RWPE1 (cell line): ENCODE data around the gene NAP1L1.

Experiments
- CTCF ChIA-PET: fragments of 350-600 bp; sonication (Branson Sonifier 250); formaldehyde crosslinking; extraction: SDS; loops from one replicate; lab custom pipeline; 2021; lab: Yijun Ruan, JAX
- POLR2A ChIA-PET: fragments of 400-600 bp; formaldehyde crosslinking; extraction: SDS; loops from one replicate; lab custom pipeline; 2020; ENCODE audit warnings: antibody characterized with exemption; ENCODE audit not compliant: low non-redundant PET; lab: Yijun Ruan, JAX
- DNase-seq: peaks from one replicate; pipeline ENCODE4 v3.0.0; 2012; ENCODE audit warnings: low spot score
- H3K27ac ChIP-seq: fragments of 450-650 bp; 2 replicates; pipeline ENCODE4 v1.5.1; 2017
- TF ChIP-seq, protein P1 (sequence below): fragments of 450-650 bp; conservative IDR thresholded peaks from 2 replicates; pipeline ENCODE4 v1.5.1; 2017; ENCODE audit warnings: low read depth, mild to moderate bottlenecking

NAP1L1 gene

GRCh38 chr12:76049575-76050251 is 34.8 kb downstream of the NAP1L1 start:
- CTCF ChIA-PET: interaction anchor here (0.6 kb wide), 1 partner anchor 174 kb away, joined by 6 read pairs; no protein-coding TSS in a partner anchor
- H3K27ac ChIP-seq: no peak overlapping the region
- POLR2A ChIA-PET: no interaction called here
- TF ChIP-seq, protein P1, sequence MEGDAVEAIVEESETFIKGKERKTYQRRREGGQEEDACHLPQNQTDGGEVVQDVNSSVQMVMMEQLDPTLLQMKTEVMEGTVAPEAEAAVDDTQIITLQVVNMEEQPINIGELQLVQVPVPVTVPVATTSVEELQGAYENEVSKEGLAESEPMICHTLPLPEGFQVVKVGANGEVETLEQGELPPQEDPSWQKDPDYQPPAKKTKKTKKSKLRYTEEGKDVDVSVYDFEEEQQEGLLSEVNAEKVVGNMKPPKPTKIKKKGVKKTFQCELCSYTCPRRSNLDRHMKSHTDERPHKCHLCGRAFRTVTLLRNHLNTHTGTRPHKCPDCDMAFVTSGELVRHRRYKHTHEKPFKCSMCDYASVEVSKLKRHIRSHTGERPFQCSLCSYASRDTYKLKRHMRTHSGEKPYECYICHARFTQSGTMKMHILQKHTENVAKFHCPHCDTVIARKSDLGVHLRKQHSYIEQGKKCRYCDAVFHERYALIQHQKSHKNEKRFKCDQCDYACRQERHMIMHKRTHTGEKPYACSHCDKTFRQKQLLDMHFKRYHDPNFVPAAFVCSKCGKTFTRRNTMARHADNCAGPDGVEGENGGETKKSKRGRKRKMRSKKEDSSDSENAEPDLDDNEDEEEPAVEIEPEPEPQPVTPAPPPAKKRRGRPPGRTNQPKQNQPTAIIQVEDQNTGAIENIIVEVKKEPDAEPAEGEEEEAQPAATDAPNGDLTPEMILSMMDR: no peak
- no peak for DNase-seq

GRCh38 chr12:76047742-76048141 is 36.7 kb downstream of the NAP1L1 start:
- H3K27ac ChIP-seq: no peak overlapping the region
- no peak for DNase-seq
- TF ChIP-seq, protein P1: no peak
- CTCF ChIA-PET: interaction anchor here (0.6 to 0.7 kb wide), 3 partner anchors 188 to 578 kb away, joined by 3 to 5 read pairs (median 3); no protein-coding TSS in a partner anchor
- POLR2A ChIA-PET: no interaction called here

DNA sequence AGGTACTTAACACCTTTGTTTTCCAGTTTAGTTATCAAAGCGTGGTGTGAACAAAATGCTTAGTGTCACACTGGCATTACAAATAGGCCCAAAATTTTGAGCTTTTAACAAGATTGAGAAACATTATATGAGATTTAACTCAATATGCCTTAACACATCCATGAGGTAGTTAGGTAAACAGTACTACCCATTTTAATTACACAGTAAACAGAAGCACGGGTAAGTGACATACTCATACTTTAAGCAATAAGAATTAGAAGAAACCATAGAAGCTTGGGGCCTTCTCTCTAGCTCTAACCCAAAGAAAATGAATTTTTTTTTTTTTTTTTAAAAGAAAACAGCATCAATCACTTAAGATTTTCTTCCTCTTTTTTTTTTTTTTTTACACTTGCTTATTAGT is 37.4 kb downstream of the NAP1L1 start:
- no peak for DNase-seq
- CTCF ChIA-PET: interaction anchor here (0.9 kb wide), 1 partner anchor 476 kb away, joined by 3 read pairs; no protein-coding TSS in a partner anchor
- H3K27ac ChIP-seq: no peak overlapping the region
- TF ChIP-seq, protein P1: no peak
- POLR2A ChIA-PET: no interaction called here

DNA sequence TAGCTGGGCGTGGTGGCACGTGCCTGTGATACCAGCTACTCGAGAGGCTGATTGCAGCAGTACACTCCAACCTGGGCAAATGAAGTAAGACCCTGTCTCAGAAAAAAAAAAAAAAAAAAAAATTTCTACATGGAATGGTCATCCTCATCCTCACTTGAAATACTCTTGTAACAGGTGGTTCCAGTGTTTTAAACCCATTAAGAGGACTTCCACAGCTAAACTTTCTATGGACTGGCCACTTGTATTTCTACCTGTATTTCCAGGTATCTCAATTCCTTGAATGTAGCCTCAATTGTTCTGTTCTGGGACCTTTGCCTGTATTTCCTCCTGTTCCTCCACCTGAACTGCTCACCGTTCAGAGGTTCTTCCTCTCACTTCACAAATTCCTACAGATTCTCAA is 41.1 kb downstream of the NAP1L1 start:
- TF ChIP-seq, protein P1: no peak
- ChIA-PET CTCF (no interaction called here), POLR2A (no interaction called here)
- H3K27ac ChIP-seq: no peak overlapping the region
- DNase-seq: no peak

GRCh38 chr12:76042147-76042546 is 42.3 kb downstream of the NAP1L1 start:
- TF ChIP-seq, protein P1: no peak
- no peak overlapping the region for H3K27ac ChIP-seq
- ChIA-PET POLR2A (no interaction called here), CTCF (no interaction called here)
- no peak for DNase-seq

DNA sequence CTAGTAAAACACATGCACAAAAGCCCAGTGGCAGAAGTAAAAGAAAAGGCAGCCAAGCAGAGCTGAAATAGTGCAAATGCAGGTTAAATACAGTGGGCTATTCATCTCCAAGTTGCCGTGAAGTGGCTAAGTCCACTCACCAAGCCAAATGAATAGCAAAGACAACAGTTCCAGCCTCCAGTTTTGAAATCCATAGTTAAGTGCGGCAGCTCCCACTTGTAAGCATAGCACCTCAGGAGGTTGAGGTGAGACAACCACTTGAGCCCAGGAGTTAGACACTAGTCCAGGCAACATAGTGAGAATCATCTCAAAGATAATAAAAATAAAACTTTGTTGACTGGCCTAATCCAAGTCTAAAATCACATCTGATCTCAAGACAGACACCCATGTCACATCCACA is 43.1 kb downstream of the NAP1L1 start:
- H3K27ac ChIP-seq: no peak overlapping the region
- CTCF ChIA-PET: interaction anchor here (0.6 kb wide), 1 partner anchor 348 kb away, joined by 3 read pairs; no protein-coding TSS in a partner anchor
- DNase-seq: no peak
- POLR2A ChIA-PET: no interaction called here
- TF ChIP-seq, protein P1: no peak
